Endodermal cell (in vitro differentiated cells): ENCODE measurements around the gene POC1A. TPM values are rescaled to one million over a fixed set of nuclear protein-coding genes. Genes with fewer than 3 reads are reported as not detected.
"Not testable (repeated sequence)": the region's sequence is repeated elsewhere in the genome, so short reads cannot be mapped to it uniquely, and the experiment has no call there.

Experiments used
- DNase-seq: peaks from one replicate; pipeline ENCODE4 v3.0.0-alpha.2; 2017
- H3K27ac ChIP-seq: 2 replicates; pipeline ENCODE4 v1.5.1; 2013; ENCODE audit warnings: mild to moderate bottlenecking, low read depth, low read length, moderate library complexity
- H3K27me3 ChIP-seq: 2 replicates; pipeline ENCODE4 v1.6.1; 2013; ENCODE audit warnings: mild to moderate bottlenecking, low read length, moderate library complexity; ENCODE audit not compliant: insufficient read depth, control insufficient read depth, poor library complexity, severe bottlenecking
- H3K36me3 ChIP-seq: 2 replicates; pipeline ENCODE4 v1.7.0; 2013; ENCODE audit warnings: mild to moderate bottlenecking, low read length, moderate library complexity; ENCODE audit not compliant: control insufficient read depth, insufficient read depth
- H3K4me1 ChIP-seq: one replicate; pipeline ENCODE4 v1.7.0; 2013; ENCODE audit warnings: low read length; ENCODE audit not compliant: control insufficient read depth, insufficient read depth
- H3K4me3 ChIP-seq: 2 replicates; pipeline ENCODE4 v1.5.1; 2013; ENCODE audit warnings: mild to moderate bottlenecking, low read length, moderate library complexity
- H3K9ac ChIP-seq: 2 replicates; pipeline ENCODE4 v1.6.1; 2013; ENCODE audit warnings: mild to moderate bottlenecking, low read length, moderate library complexity; ENCODE audit not compliant: poor library complexity, severe bottlenecking; ENCODE audit errors: extremely low read depth
- H3K9me3 ChIP-seq: 2 replicates; pipeline ENCODE4 v1.6.1; 2013; ENCODE audit warnings: mild to moderate bottlenecking, low read length, moderate library complexity; ENCODE audit not compliant: control insufficient read depth
- H3K27ac Mint-ChIP-seq: 2 replicates; pipeline ENCODE4 v1.8.0; 2020; ENCODE audit warnings: mixed read lengths
- H3K27me3 Mint-ChIP-seq: 2 replicates; pipeline ENCODE4 v1.8.0; 2021; ENCODE audit warnings: mild to moderate bottlenecking, mixed read lengths; ENCODE audit not compliant: insufficient read depth
- H3K36me3 Mint-ChIP-seq: 2 replicates; pipeline ENCODE4 v1.8.0; 2020; ENCODE audit warnings: low read depth, mixed read lengths
- H3K4me1 Mint-ChIP-seq: 2 replicates; pipeline ENCODE4 v1.8.0; 2020; ENCODE audit warnings: mixed read lengths
- H3K4me3 Mint-ChIP-seq: 2 replicates; pipeline ENCODE4 v1.8.0; 2020; ENCODE audit warnings: mild to moderate bottlenecking, moderate library complexity, mixed read lengths
- H3K9me3 Mint-ChIP-seq: 2 replicates; pipeline ENCODE4 v1.8.0; 2020; ENCODE audit warnings: mild to moderate bottlenecking, mixed read lengths
- WGBS, 2 experiments: methylation state at CpG; one replicate each; pipeline versions ENCODE4 v1.1.5 to v1.1.7; 2013; ENCODE audit warnings: missing lambda C conversion rate in 2 of 2, mixed read lengths in 1 of 2; ENCODE audit not compliant: insufficient coverage in 1 of 2, insufficient read length in 1 of 2; 5-methylcytosine and 5-hydroxymethylcytosine counted together
- total RNA-seq, 2 donors: library from RNA; stranded (reverse); fragmentation: NEBNext Ultra II Directional in 1 of 2; extraction: Animal tissue kit (Norgen Biotek cat#: 25700) in 1 of 2; gene quantifications; 2 replicates in 1 of 2; 3 replicates in 1 of 2; pipeline ENCODE4 v1.2.1, GENCODE V29; 2021
- TF ChIP-seq, protein P1 (sequence below): fragments of 200-600 bp; sonication (generic); conservative IDR thresholded peaks from 2 replicates; pipeline ENCODE4 v1.5.0; 2021; ENCODE audit warnings: antibody characterized with exemption, mild to moderate bottlenecking

The POC1A gene
- total RNA-seq, 2 donors from 2014 or later, result 19.7 to 24.0 TPM

DNA sequence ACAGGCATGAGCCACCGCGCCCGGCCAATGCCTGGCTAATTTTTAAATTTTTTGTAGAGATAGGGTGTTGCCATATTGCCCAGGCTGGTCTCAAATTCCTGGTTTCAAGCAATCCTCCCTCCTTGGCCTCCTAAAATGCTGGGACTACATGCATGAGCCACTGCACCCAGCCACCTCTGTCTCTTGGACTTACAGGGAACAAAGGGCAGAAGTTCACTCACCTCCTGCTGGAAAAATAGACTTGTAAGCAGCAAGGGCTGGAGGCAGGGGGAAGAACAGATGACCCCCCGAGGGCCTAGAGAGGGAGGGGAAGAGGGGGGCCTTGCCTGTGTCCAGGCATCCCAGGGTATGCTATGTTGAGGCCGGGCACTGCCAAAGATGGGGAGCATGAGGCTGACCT, 120.0 kb downstream of the POC1A start:
- H3K9me3 ChIP-seq, result no peaks in the 10 kb centered on the region
- Mint-ChIP-seq H3K27ac (no peak overlapping the region), H3K4me1 (no peaks in the 10 kb centered on the region), H3K9me3 (no peaks in the 10 kb centered on the region), H3K4me3 (no peak overlapping the region), H3K36me3 (no peaks in the 10 kb centered on the region), H3K27me3 (no peaks in the 10 kb centered on the region)
- H3K36me3 ChIP-seq, result no peaks in the 10 kb centered on the region
- TF ChIP-seq, protein P1, sequence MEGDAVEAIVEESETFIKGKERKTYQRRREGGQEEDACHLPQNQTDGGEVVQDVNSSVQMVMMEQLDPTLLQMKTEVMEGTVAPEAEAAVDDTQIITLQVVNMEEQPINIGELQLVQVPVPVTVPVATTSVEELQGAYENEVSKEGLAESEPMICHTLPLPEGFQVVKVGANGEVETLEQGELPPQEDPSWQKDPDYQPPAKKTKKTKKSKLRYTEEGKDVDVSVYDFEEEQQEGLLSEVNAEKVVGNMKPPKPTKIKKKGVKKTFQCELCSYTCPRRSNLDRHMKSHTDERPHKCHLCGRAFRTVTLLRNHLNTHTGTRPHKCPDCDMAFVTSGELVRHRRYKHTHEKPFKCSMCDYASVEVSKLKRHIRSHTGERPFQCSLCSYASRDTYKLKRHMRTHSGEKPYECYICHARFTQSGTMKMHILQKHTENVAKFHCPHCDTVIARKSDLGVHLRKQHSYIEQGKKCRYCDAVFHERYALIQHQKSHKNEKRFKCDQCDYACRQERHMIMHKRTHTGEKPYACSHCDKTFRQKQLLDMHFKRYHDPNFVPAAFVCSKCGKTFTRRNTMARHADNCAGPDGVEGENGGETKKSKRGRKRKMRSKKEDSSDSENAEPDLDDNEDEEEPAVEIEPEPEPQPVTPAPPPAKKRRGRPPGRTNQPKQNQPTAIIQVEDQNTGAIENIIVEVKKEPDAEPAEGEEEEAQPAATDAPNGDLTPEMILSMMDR, result no peak
- WGBS, 2 experiments, result 89 to 96% methylated on average over 2 to 5 of the region's 5 CpGs
- no peak overlapping the region for H3K9ac ChIP-seq
- H3K27ac ChIP-seq, result no peak overlapping the region
- DNase-seq, result no peak
- H3K4me1 ChIP-seq, result no peaks in the 10 kb centered on the region
- no peaks in the 10 kb centered on the region for H3K27me3 ChIP-seq
- H3K4me3 ChIP-seq, result no peak overlapping the region

- not testable (repeated sequence) for H3K9me3 ChIP-seq, H3K9me3 Mint-ChIP-seq, H3K4me3 ChIP-seq, H3K4me3 Mint-ChIP-seq, H3K36me3 Mint-ChIP-seq, H3K9ac ChIP-seq, DNase-seq, H3K27ac Mint-ChIP-seq, H3K27me3 Mint-ChIP-seq, H3K4me1 Mint-ChIP-seq, H3K4me1 ChIP-seq, H3K36me3 ChIP-seq, H3K27ac ChIP-seq, H3K27me3 ChIP-seq
- WGBS, 2 experiments, result 92 to 100% methylated on average over 6 of the region's 6 CpGs
Measured at GRCh38 chr3:52033748-52034147, 120.5 kb downstream of the POC1A start.

DNA sequence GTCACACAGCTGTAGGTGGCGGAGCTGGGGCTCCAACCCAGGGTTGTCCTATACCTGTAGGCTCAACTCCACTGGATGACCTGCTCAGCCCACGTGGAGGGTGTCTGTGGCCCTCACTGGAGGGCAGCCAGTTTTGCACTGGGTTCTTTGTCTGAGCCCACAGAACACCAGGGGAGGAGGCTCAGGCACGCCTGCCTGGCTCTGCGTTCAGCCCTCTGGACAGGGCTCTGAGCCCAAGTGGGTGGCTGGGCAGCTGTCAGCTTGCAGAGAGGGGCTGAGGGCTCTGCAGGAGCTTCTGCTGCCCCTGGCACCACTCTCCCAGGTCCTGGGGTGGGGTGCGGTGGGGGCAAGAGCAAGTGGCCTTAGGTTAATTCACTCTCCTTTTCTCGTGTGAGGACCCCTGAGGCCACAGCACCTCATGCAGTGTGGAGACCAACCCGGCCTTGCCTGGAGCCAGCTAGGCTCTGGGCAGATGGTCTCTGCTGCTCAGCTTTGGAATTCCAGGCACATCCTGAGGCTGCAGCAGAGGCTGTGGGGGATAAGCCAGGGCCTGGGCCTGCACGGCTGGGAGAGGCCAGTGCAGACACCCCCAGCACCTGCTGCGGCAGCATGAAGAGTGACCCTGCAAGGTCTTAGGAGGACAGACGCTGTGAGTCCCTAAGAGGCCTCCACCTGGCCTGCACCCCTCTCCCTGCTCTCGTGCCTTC, 121.4 kb downstream of the POC1A start:
- no peaks in the 10 kb centered on the region for H3K27me3 Mint-ChIP-seq
- Histone ChIP-seq H3K4me1 (no peaks in the 10 kb centered on the region), H3K9ac (no peak overlapping the region), H3K9me3 (no peaks in the 10 kb centered on the region), H3K4me3 (no peak overlapping the region), H3K27me3 (no peaks in the 10 kb centered on the region), H3K27ac (peak overlapping the region; percentile 63), H3K36me3 (no peaks in the 10 kb centered on the region)
- no peaks in the 10 kb centered on the region for H3K36me3 Mint-ChIP-seq
- H3K4me3 Mint-ChIP-seq, result no peak overlapping the region
- no peaks in the 10 kb centered on the region for H3K9me3 Mint-ChIP-seq
- no peak overlapping the region for H3K27ac Mint-ChIP-seq
- 88 to 89% methylated on average over 10 to 11 of the region's 11 CpGs for WGBS, 2 experiments
- H3K4me1 Mint-ChIP-seq, result no peaks in the 10 kb centered on the region
- TF ChIP-seq, protein P1, result peak; percentile 3
- DNase-seq, result no peak

DNA sequence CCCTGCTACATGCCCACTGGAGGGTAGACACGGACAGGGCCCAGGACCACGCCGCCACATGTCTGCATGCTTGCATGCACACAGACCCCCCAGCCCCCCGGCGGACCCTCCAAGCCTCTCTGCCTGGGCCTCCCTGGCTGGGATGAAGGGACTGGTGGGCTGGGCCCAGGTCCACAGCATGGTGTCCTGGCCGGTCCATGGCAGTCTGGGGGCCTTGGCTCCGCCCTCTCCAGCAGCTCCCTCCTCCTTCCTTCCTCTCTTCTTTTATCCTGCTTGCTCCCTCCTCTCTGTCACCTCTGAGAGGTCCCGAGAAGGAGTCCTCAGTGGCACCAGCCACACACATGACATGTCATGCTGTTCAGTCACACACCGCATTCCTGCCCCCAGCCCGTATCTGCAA, 122.3 kb downstream of the POC1A start:
- Mint-ChIP-seq H3K27ac (no peak overlapping the region), H3K27me3 (no peaks in the 10 kb centered on the region), H3K9me3 (no peaks in the 10 kb centered on the region), H3K4me3 (no peak overlapping the region), H3K36me3 (no peaks in the 10 kb centered on the region), H3K4me1 (no peaks in the 10 kb centered on the region)
- WGBS, 2 experiments, result 82 to 91% methylated on average over 6 to 10 of the region's 10 CpGs
- TF ChIP-seq, protein P1, result no peak
- Histone ChIP-seq H3K9ac (no peak overlapping the region), H3K36me3 (no peaks in the 10 kb centered on the region), H3K27ac (no peak overlapping the region), H3K9me3 (no peaks in the 10 kb centered on the region), H3K27me3 (no peaks in the 10 kb centered on the region), H3K4me3 (no peak overlapping the region), H3K4me1 (no peaks in the 10 kb centered on the region)
- DNase-seq, result no peak
